ENCODE data around the gene PLEKHM3. TPM values are rescaled to one million over a fixed set of nuclear protein-coding genes. Genes with fewer than 3 reads are reported as not detected.

Gene PLEKHM3
- total and polyA plus RNA-seq, 2 of the 13 experiments (the other 11 are each of a cell fraction or from before 2014, with no cell fraction given): 4.5 to 4.7 TPM

DNA sequence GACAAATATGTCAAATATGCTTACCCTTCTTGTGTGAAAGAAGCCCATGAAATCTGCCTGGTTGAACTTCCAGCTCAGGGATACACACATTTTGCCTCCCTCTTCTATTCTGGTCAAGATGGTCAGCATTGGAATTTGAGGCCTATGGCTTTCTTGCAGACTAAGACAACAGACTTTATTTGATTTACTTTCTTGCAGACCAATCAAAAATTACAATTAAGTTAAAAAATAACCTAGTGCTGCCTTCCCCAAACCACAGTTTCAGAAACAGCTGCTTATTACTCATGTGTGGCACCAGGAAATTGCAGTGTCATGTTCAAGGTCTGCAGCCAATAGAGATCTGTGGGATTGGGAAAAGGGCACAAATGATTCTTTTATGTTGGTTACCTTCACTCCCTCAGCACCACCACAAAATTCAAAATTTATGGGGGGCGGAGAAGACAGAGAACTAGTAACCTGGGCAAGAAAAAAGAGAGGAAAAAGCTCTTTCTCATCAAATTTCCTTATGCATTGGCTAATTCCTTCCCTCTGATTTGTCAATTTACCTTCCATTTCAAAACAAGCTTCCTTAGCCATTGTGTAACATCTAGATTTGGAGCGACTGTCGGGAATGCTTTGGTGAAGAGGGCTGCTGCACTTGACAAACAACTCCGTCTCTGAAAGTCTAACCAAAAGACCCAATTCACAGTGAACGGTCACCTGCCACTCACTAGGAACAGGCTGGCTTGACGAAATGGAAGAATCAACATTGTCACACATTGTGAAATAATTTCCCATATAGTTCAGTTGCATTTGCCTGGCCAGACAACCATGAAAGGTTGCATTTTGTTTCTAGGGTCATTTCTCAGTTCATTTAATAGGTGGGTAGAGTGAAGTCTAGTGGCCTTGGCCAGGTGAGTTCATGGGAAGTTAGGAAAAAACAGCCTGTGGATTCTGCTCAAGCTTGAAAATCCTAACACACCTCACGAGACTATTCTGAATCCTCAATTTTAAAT lies 155.2 kb downstream of the PLEKHM3 start (continued):
- TF ChIP-seq KLF15 (CRISPR knock-in tag; IDR thresholded peaks at IDR 0.05; ENCODE audit: borderline replicate concordance) (no peak), NR2C2 (CRISPR knock-in tag; IDR thresholded peaks at IDR 0.05; ENCODE audit: borderline replicate concordance) (peak; percentile 81), NRL (CRISPR knock-in tag; IDR thresholded peaks at IDR 0.05; ENCODE audit: borderline replicate concordance) (no peak), RCOR2 (CRISPR knock-in tag; IDR thresholded peaks at IDR 0.05) (peak; percentile 97), MLLT10 (CRISPR knock-in tag; IDR thresholded peaks at IDR 0.05) (no peak), CEBPG (CRISPR knock-in tag; IDR thresholded peaks at IDR 0.05) (peak; percentile 98)
- TF ChIP-seq, protein P1, sequence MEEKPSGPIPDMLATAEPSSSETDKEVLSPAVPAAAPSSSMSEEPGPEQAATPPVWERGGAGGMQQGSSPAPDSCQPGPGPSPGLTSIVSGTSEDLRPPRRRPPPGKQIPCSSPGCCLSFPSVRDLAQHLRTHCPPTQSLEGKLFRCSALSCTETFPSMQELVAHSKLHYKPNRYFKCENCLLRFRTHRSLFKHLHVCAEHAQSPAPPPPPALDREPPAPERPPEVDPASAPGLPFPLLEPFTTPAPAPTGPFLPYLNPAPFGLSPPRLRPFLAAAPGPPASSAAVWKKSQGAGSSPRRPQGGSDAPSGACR (CRISPR knock-in tag; IDR thresholded peaks at IDR 0.05): peak; percentile 81
- TF ChIP-seq, protein P2, sequence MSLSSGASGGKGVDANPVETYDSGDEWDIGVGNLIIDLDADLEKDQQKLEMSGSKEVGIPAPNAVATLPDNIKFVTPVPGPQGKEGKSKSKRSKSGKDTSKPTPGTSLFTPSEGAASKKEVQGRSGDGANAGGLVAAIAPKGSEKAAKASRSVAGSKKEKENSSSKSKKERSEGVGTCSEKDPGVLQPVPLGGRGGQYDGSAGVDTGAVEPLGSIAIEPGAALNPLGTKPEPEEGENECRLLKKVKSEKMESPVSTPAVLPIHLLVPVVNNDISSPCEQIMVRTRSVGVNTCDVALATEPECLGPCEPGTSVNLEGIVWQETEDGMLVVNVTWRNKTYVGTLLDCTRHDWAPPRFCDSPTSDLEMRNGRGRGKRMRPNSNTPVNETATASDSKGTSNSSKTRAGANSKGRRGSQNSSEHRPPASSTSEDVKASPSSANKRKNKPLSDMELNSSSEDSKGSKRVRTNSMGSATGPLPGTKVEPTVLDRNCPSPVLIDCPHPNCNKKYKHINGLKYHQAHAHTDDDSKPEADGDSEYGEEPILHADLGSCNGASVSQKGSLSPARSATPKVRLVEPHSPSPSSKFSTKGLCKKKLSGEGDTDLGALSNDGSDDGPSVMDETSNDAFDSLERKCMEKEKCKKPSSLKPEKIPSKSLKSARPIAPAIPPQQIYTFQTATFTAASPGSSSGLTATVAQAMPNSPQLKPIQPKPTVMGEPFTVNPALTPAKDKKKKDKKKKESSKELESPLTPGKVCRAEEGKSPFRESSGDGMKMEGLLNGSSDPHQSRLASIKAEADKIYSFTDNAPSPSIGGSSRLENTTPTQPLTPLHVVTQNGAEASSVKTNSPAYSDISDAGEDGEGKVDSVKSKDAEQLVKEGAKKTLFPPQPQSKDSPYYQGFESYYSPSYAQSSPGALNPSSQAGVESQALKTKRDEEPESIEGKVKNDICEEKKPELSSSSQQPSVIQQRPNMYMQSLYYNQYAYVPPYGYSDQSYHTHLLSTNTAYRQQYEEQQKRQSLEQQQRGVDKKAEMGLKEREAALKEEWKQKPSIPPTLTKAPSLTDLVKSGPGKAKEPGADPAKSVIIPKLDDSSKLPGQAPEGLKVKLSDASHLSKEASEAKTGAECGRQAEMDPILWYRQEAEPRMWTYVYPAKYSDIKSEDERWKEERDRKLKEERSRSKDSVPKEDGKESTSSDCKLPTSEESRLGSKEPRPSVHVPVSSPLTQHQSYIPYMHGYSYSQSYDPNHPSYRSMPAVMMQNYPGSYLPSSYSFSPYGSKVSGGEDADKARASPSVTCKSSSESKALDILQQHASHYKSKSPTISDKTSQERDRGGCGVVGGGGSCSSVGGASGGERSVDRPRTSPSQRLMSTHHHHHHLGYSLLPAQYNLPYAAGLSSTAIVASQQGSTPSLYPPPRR (CRISPR knock-in tag; IDR thresholded peaks at IDR 0.05; ENCODE audit: borderline replicate concordance): peak; percentile 96
- TF ChIP-seq, protein P3, sequence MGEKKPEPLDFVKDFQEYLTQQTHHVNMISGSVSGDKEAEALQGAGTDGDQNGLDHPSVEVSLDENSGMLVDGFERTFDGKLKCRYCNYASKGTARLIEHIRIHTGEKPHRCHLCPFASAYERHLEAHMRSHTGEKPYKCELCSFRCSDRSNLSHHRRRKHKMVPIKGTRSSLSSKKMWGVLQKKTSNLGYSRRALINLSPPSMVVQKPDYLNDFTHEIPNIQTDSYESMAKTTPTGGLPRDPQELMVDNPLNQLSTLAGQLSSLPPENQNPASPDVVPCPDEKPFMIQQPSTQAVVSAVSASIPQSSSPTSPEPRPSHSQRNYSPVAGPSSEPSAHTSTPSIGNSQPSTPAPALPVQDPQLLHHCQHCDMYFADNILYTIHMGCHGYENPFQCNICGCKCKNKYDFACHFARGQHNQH (CRISPR knock-in tag; IDR thresholded peaks at IDR 0.05): peak; percentile 99
- TF ChIP-seq, protein P4, sequence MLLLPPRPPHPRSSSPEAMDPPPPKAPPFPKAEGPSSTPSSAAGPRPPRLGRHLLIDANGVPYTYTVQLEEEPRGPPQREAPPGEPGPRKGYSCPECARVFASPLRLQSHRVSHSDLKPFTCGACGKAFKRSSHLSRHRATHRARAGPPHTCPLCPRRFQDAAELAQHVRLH (CRISPR knock-in tag; IDR thresholded peaks at IDR 0.05; ENCODE audit: borderline replicate concordance, low read depth): 0 out of 2 replicates have a peak, but pooled peaks have one; percentile 93
- TF ChIP-seq, protein P5, sequence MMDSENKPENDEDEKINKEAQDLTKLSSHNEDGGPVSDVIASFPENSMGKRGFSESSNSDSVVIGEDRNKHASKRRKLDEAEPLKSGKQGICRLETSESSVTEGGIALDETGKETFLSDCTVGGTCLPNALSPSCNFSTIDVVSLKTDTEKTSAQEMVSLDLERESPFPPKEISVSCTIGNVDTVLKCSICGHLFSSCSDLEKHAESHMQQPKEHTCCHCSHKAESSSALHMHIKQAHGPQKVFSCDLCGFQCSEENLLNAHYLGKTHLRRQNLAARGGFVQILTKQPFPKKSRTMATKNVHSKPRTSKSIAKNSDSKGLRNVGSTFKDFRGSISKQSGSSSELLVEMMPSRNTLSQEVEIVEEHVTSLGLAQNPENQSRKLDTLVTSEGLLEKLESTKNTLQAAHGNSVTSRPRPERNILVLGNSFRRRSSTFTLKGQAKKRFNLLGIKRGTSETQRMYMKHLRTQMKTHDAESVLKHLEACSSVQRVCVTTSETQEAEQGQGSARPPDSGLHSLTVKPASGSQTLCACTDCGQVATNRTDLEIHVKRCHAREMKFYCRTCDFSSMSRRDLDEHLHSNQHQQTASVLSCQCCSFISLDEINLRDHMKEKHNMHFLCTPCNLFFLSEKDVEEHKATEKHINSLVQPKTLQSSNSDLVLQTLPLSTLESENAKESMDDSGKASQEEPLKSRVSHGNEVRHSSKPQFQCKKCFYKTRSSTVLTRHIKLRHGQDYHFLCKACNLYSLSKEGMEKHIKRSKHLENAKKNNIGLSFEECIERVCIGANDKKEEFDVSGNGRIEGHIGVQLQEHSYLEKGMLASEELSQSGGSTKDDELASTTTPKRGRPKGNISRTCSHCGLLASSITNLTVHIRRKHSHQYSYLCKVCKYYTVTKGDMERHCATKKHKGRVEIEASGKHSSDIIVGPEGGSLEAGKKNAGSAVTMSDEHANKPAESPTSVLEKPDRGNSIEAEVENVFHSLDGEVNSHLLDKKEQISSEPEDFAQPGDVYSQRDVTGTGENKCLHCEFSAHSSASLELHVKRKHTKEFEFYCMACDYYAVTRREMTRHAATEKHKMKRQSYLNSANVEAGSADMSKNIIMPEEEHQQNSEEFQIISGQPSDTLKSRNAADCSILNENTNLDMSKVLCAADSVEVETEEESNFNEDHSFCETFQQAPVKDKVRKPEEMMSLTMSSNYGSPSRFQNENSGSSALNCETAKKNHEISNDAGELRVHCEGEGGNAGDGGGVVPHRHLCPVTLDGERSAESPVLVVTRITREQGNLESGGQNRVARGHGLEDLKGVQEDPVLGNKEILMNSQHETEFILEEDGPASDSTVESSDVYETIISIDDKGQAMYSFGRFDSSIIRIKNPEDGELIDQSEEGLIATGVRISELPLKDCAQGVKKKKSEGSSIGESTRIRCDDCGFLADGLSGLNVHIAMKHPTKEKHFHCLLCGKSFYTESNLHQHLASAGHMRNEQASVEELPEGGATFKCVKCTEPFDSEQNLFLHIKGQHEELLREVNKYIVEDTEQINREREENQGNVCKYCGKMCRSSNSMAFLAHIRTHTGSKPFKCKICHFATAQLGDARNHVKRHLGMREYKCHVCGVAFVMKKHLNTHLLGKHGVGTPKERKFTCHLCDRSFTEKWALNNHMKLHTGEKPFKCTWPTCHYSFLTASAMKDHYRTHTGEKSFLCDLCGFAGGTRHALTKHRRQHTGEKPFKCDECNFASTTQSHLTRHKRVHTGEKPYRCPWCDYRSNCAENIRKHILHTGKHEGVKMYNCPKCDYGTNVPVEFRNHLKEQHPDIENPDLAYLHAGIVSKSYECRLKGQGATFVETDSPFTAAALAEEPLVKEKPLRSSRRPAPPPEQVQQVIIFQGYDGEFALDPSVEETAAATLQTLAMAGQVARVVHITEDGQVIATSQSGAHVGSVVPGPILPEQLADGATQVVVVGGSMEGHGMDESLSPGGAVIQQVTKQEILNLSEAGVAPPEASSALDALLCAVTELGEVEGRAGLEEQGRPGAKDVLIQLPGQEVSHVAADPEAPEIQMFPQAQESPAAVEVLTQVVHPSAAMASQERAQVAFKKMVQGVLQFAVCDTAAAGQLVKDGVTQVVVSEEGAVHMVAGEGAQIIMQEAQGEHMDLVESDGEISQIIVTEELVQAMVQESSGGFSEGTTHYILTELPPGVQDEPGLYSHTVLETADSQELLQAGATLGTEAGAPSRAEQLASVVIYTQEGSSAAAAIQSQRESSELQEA (CRISPR knock-in tag; IDR thresholded peaks at IDR 0.05; ENCODE audit: not compliant biosample characterization): no peak

All from HepG2 (cell line).